Spinal cord (tissue), 10 donors: ENCODE data around the gene HRH4. TPM values are rescaled to one million over a fixed set of nuclear protein-coding genes. Genes with fewer than 3 reads are reported as not detected.

Source experiments
- DNase-seq, 6 donors: peaks; one replicate each; pipeline versions ENCODE4 v3.0.0 to v3.0.0-alpha.2; 2013 to 2015; ENCODE audit warnings: low spot score in 6 of 6, low read depth in 4 of 6
- H3K27ac ChIP-seq: one replicate; pipeline ENCODE4 v1.5.1; 2013; ENCODE audit warnings: low read depth, low read length, control low read depth
- H3K27me3 ChIP-seq: one replicate; pipeline ENCODE4 v1.6.1; 2013; ENCODE audit warnings: low read length; ENCODE audit not compliant: control insufficient read depth, insufficient read depth
- H3K36me3 ChIP-seq: one replicate; pipeline ENCODE4 v1.6.1; 2013; ENCODE audit warnings: low read length; ENCODE audit not compliant: control insufficient read depth, insufficient read depth
- H3K4me1 ChIP-seq: one replicate; pipeline ENCODE4 v1.6.1; 2013; ENCODE audit warnings: low read length; ENCODE audit not compliant: control insufficient read depth, insufficient read depth
- H3K4me3 ChIP-seq: one replicate; pipeline ENCODE4 v1.5.1; 2013; ENCODE audit warnings: low read depth, low read length, control low read depth
- H3K9me3 ChIP-seq: one replicate; pipeline ENCODE4 v1.6.1; 2013; ENCODE audit warnings: low read length; ENCODE audit not compliant: control insufficient read depth, insufficient read depth
- WGBS: methylation state at CpG from one replicate; pipeline ENCODE4 v1.1.5; 2013; ENCODE audit warnings: missing lambda C conversion rate; ENCODE audit not compliant: insufficient coverage; 5-methylcytosine and 5-hydroxymethylcytosine counted together
- polyA plus RNA-seq, 2 donors: library from polyadenylated mRNA; unstranded; fragments of 120-200 nt; gene quantifications; one replicate each; pipeline ENCODE4 v1.2.1, GENCODE V29; 2013; ENCODE audit not compliant: insufficient read length in 2 of 2
- total RNA-seq, 2 donors: library from RNA; depleted of rRNA in 1 of 2; stranded (reverse); fragments of 120-200 nt in 1 of 2; fragments of >200 nt in 1 of 2; gene quantifications; one replicate each; pipeline versions ENCODE4 v1.2.3 to v1.2.4, GENCODE V29; 2013 to 2014
- donor health status: healthy.

HRH4 gene
- total and polyA plus RNA-seq, 4 donors = 0.06 to 0.29 (median 0.19) TPM

GRCh38 chr18:24461996-24462395, 1.6 kb downstream of the HRH4 start:
- H3K36me3 ChIP-seq = no peaks in the 10 kb centered on the region
- DNase-seq = no peak
- 99% methylated on average over 8 of the region's 8 CpGs for WGBS

GRCh38 chr18:24462838-24463775, 2.7 kb downstream of the HRH4 start:
- H3K36me3 ChIP-seq = no peaks in the 10 kb centered on the region

More at GRCh38 chr18:24461996-24462395, 1.6 kb downstream of the HRH4 start:
- Histone ChIP-seq H3K27me3 (no peaks in the 10 kb centered on the region), H3K4me1 (no peaks in the 10 kb centered on the region), H3K4me3 (no peak overlapping the region), H3K27ac (no peak overlapping the region), H3K9me3 (no peaks in the 10 kb centered on the region)

GRCh38 chr18:24465486-24465885, 5.0 kb downstream of the HRH4 start:
- Histone ChIP-seq H3K27me3 (no peaks in the 10 kb centered on the region), H3K36me3 (no peaks in the 10 kb centered on the region), H3K4me1 (no peaks in the 10 kb centered on the region), H3K27ac (no peak overlapping the region), H3K4me3 (no peak overlapping the region), H3K9me3 (no peaks in the 10 kb centered on the region)
- 97% methylated on average over 5 of the region's 7 CpGs for WGBS
- DNase-seq = no peak

More at GRCh38 chr18:24462838-24463775, 2.7 kb downstream of the HRH4 start:
- Histone ChIP-seq H3K9me3 (no peaks in the 10 kb centered on the region), H3K4me3 (no peak overlapping the region), H3K27me3 (no peaks in the 10 kb centered on the region), H3K4me1 (no peaks in the 10 kb centered on the region), H3K27ac (no peak overlapping the region)
- 32% methylated on average over 3 of the region's 5 CpGs for WGBS
- peak in 2 of 6 donors; percentile 5 to 34 for DNase-seq

GRCh38 chr18:24466771-24467170, 6.3 kb downstream of the HRH4 start:
- Histone ChIP-seq H3K27me3 (no peaks in the 10 kb centered on the region), H3K9me3 (no peaks in the 10 kb centered on the region), H3K4me3 (no peak overlapping the region), H3K4me1 (no peaks in the 10 kb centered on the region), H3K27ac (no peak overlapping the region), H3K36me3 (no peaks in the 10 kb centered on the region)
- no CpG with 5 or more reads among the region's 2 CpGs for WGBS
- DNase-seq = no peak

GRCh38 chr18:24470022-24470618, 9.7 kb downstream of the HRH4 start:
- 88% methylated on average over 2 of the region's 3 CpGs for WGBS
- no peak for DNase-seq
- Histone ChIP-seq H3K4me3 (no peak overlapping the region), H3K36me3 (no peaks in the 10 kb centered on the region), H3K27me3 (no peaks in the 10 kb centered on the region), H3K9me3 (no peaks in the 10 kb centered on the region), H3K4me1 (no peaks in the 10 kb centered on the region), H3K27ac (no peak overlapping the region)

- H3K27me3 ChIP-seq = no peaks in the 10 kb centered on the region
- H3K9me3 ChIP-seq = no peaks in the 10 kb centered on the region
- WGBS = 100% methylated on average over 1 of the region's 7 CpGs
- no peaks in the 10 kb centered on the region for H3K4me1 ChIP-seq
- no peak for DNase-seq
- H3K4me3 ChIP-seq = no peak overlapping the region
- H3K27ac ChIP-seq = no peak overlapping the region
- no peaks in the 10 kb centered on the region for H3K36me3 ChIP-seq
Observed at GRCh38 chr18:24470805-24471204, 10.4 kb downstream of the HRH4 start.

- no peak for DNase-seq
Observed at GRCh38 chr18:24472591-24472990, 12.2 kb downstream of the HRH4 start.

GRCh38 chr18:24474406-24474805, 14.0 kb downstream of the HRH4 start:
- no peak for DNase-seq

More at GRCh38 chr18:24472591-24472990, 12.2 kb downstream of the HRH4 start:
- Histone ChIP-seq H3K4me1 (no peaks in the 10 kb centered on the region), H3K27me3 (no peaks in the 10 kb centered on the region), H3K27ac (no peak overlapping the region), H3K36me3 (no peaks in the 10 kb centered on the region), H3K4me3 (no peak overlapping the region), H3K9me3 (no peaks in the 10 kb centered on the region)
- 76% methylated on average over 4 of the region's 5 CpGs for WGBS

GRCh38 chr18:24475926-24476589, 15.6 kb downstream of the HRH4 start:
- no peaks in the 10 kb centered on the region for H3K36me3 ChIP-seq
- no peak overlapping the region for H3K27ac ChIP-seq
- H3K9me3 ChIP-seq = no peaks in the 10 kb centered on the region
- H3K27me3 ChIP-seq = no peaks in the 10 kb centered on the region
- no peak overlapping the region for H3K4me3 ChIP-seq
- no peak for DNase-seq
- H3K4me1 ChIP-seq = no peaks in the 10 kb centered on the region
- no CpG with 5 or more reads among the region's 6 CpGs for WGBS

More at GRCh38 chr18:24474406-24474805, 14.0 kb downstream of the HRH4 start:
- Histone ChIP-seq H3K36me3 (no peaks in the 10 kb centered on the region), H3K4me3 (no peak overlapping the region), H3K4me1 (no peaks in the 10 kb centered on the region), H3K27me3 (no peaks in the 10 kb centered on the region), H3K9me3 (no peaks in the 10 kb centered on the region), H3K27ac (no peak overlapping the region)
- 71% methylated on average over 1 of the region's 2 CpGs for WGBS
